IPS-11a (cell line): ENCODE measurements around the gene CYFIP1.

Experiments
- H3K4me3 ChIP-seq: one replicate; pipeline ENCODE4 v1.5.1; 2013; ENCODE audit warnings: low read depth, low read length, control low read depth

Gene CYFIP1

DNA sequence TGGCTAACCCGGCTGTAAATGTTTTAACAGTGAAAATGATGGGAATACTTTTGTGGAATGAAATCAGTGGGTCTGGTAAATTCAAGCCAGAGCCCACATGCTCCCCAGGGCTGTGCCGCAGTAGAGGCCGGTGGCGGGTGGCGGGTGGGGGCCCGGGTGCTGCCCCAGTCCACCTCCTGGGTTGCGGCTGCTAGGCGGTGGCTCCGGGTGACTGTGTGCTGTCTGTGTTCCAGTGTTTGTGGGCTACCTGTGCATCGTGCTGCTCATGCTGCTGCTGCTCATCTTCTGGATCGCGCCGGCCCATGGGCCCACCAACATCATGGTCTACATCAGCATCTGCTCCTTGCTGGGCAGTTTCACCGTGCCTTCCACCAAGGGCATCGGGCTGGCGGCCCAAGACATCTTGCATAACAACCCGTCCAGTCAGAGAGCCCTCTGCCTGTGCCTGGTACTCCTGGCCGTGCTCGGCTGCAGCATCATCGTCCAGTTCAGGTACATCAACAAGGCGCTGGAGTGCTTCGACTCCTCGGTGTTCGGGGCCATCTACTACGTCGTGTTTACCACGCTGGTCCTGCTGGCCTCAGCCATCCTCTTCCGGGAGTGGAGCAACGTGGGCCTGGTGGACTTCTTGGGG lies 156.6 kb downstream of the CYFIP1 start:
- H3K4me3 ChIP-seq: no peak overlapping the region

DNA sequence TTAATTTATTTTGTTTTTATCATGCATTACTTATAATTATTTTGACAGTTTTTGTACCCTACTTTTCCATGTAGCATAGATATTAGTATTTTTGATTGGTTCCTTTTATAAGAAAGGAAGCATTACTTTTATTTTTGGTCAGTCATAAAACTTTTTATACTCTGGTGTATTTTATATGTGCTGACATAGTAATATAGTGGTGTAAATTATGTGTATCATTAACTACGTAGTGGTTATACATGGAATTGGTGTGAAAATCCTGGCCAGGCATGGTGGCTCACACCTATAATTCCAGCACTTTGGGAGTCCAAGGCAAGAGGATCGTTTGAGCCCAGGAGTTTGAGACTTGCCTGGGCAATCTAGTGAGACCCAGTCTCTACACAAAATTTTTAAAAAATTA lies 160.5 kb downstream of the CYFIP1 start:
- no peak overlapping the region for H3K4me3 ChIP-seq
